HEK293 (cell line): ENCODE measurements around the gene TRAPPC2L.

ENCODE experiments used
- CTCF ChIA-PET: fragments of 350-600 bp; formaldehyde crosslinking; extraction: SDS; loops from one replicate; lab custom pipeline; 2021; ENCODE audit warnings: antibody characterized with exemption; lab: Yijun Ruan, JAX
- POLR2A ChIA-PET: fragments of 300-600 bp; formaldehyde crosslinking; extraction: SDS; loops from one replicate; lab custom pipeline; 2020; ENCODE audit warnings: antibody characterized with exemption, inconsistent platforms; lab: Yijun Ruan, JAX
- H3K27ac ChIP-seq: fragments of 200-500 bp; sonication (Bioruptor generic); 2 replicates; pipeline ENCODE4 v1.5.1; 2014; ENCODE audit warnings: low read depth, low read length, control low read depth, inconsistent platforms; ENCODE audit errors: extremely low read depth
- H3K36me3 ChIP-seq, 2 experiments: fragments of 200-500 bp in 1 of 2; sonication (Bioruptor generic) in 1 of 2; 1 replicate in 1 of 2; 2 replicates in 1 of 2; pipeline ENCODE4 v1.5.1; 2014 to 2017; ENCODE audit warnings: inconsistent platforms in 2 of 2, low read length in 2 of 2; ENCODE audit not compliant: control insufficient read depth in 2 of 2, insufficient read depth in 1 of 2
- H3K4me1 ChIP-seq: fragments of 200-500 bp; sonication (Bioruptor generic); 2 replicates; pipeline ENCODE4 v1.5.1; 2014; ENCODE audit warnings: mild to moderate bottlenecking, low read length, inconsistent platforms; ENCODE audit not compliant: control insufficient read depth, insufficient read depth
- H3K4me3 ChIP-seq: 2 replicates; pipeline ENCODE4 v1.5.1; 2011; ENCODE audit warnings: low read depth, mild to moderate bottlenecking, control low read depth, low read length, moderate library complexity
- H3K9me3 ChIP-seq: fragments of 200-500 bp; sonication (Bioruptor generic); 2 replicates; pipeline ENCODE4 v1.5.1; 2014; ENCODE audit warnings: low read depth, low read length, inconsistent platforms; ENCODE audit not compliant: control insufficient read depth, insufficient read depth
- KLF9 ChIP-seq: fragments of 450-650 bp; formaldehyde crosslinking; IDR thresholded peaks from 2 replicates; pipeline ENCODE4 v1.5.1; 2016; ENCODE audit warnings: missing biosample characterization, missing genetic modification characterization, low read depth
- MEIS1 ChIP-seq: sonication (generic); formaldehyde crosslinking; IDR thresholded peaks from 2 replicates; pipeline ENCODE4 v1.8.1; 2022; ENCODE audit warnings: missing genetic modification reagents, mild to moderate bottlenecking, borderline replicate concordance
- SP7 ChIP-seq: fragments of 450-650 bp; formaldehyde crosslinking; IDR thresholded peaks from 2 replicates; pipeline ENCODE4 v1.5.1; 2016; ENCODE audit warnings: missing biosample characterization, missing genetic modification characterization
- ZBTB20 ChIP-seq: fragments of 450-650 bp; formaldehyde crosslinking; IDR thresholded peaks from 2 replicates; pipeline ENCODE4 v1.5.1; 2016; ENCODE audit warnings: missing biosample characterization, missing genetic modification characterization
- ZBTB48 ChIP-seq: fragments of 450-650 bp; formaldehyde crosslinking; IDR thresholded peaks from 2 replicates; pipeline ENCODE4 v1.5.1; 2016; ENCODE audit warnings: missing biosample characterization, missing genetic modification characterization
- ZFP41 ChIP-seq: fragments of 450-650 bp; formaldehyde crosslinking; IDR thresholded peaks from 2 replicates; pipeline ENCODE4 v1.5.1; 2016; ENCODE audit warnings: missing biosample characterization, missing genetic modification characterization, borderline replicate concordance
- ZIC2 ChIP-seq: fragments of 450-650 bp; formaldehyde crosslinking; IDR thresholded peaks from 2 replicates; pipeline ENCODE4 v1.5.1; 2016; ENCODE audit warnings: missing biosample characterization, missing genetic modification characterization
- ZNF23 ChIP-seq: fragments of 450-650 bp; formaldehyde crosslinking; IDR thresholded peaks from 2 replicates; pipeline ENCODE4 v1.5.1; 2016; ENCODE audit warnings: missing biosample characterization, missing genetic modification characterization, borderline replicate concordance
- ZNF248 ChIP-seq: fragments of 450-650 bp; formaldehyde crosslinking; IDR thresholded peaks from 2 replicates; pipeline ENCODE4 v1.5.1; 2017; ENCODE audit warnings: missing biosample characterization, missing genetic modification characterization
- ZNF324 ChIP-seq: fragments of 450-650 bp; formaldehyde crosslinking; IDR thresholded peaks from 2 replicates; pipeline ENCODE4 v1.5.1; 2016; ENCODE audit warnings: missing biosample characterization, missing genetic modification characterization
- ZNF394 ChIP-seq: fragments of 450-650 bp; formaldehyde crosslinking; IDR thresholded peaks from 2 replicates; pipeline ENCODE4 v1.5.1; 2016; ENCODE audit warnings: missing biosample characterization, missing genetic modification characterization, mild to moderate bottlenecking, moderate library complexity, borderline replicate concordance
- ZNF449 ChIP-seq: fragments of 450-650 bp; formaldehyde crosslinking; IDR thresholded peaks from 2 replicates; pipeline ENCODE4 v1.5.1; 2017; ENCODE audit warnings: missing biosample characterization, mild to moderate bottlenecking, missing genetic modification characterization, moderate library complexity
- ZNF473 ChIP-seq: fragments of 450-650 bp; formaldehyde crosslinking; IDR thresholded peaks from 2 replicates; pipeline ENCODE4 v1.5.1; 2017; ENCODE audit warnings: missing biosample characterization, missing genetic modification characterization
- ZNF514 ChIP-seq: fragments of 450-650 bp; formaldehyde crosslinking; IDR thresholded peaks from 2 replicates; pipeline ENCODE4 v1.5.1; 2016; ENCODE audit warnings: missing biosample characterization, missing genetic modification characterization
- ZNF639 ChIP-seq: fragments of 450-650 bp; formaldehyde crosslinking; IDR thresholded peaks from 2 replicates; pipeline ENCODE4 v1.5.1; 2016; ENCODE audit warnings: missing biosample characterization, missing genetic modification characterization
- ZNF670 ChIP-seq: fragments of 450-650 bp; formaldehyde crosslinking; IDR thresholded peaks from 2 replicates; pipeline ENCODE4 v1.5.1; 2016; ENCODE audit warnings: missing biosample characterization, missing genetic modification characterization, low read depth
- TF ChIP-seq, protein P1 (sequence below): fragments of 450-650 bp; formaldehyde crosslinking; optimal IDR thresholded peaks from 2 replicates; pipeline ENCODE3; 2016; ENCODE audit warnings: missing biosample characterization, mild to moderate bottlenecking, missing genetic modification characterization
- TF ChIP-seq, protein P2 (sequence below): fragments of 450-650 bp; formaldehyde crosslinking; IDR thresholded peaks from 2 replicates; pipeline ENCODE4 v1.5.1; 2016; ENCODE audit warnings: missing biosample characterization, missing genetic modification characterization
- TF ChIP-seq, protein P3 (sequence below): fragments of 450-650 bp; formaldehyde crosslinking; IDR thresholded peaks from 2 replicates; pipeline ENCODE4 v1.5.1; 2016; ENCODE audit warnings: missing biosample characterization, missing genetic modification characterization

Gene TRAPPC2L

DNA sequence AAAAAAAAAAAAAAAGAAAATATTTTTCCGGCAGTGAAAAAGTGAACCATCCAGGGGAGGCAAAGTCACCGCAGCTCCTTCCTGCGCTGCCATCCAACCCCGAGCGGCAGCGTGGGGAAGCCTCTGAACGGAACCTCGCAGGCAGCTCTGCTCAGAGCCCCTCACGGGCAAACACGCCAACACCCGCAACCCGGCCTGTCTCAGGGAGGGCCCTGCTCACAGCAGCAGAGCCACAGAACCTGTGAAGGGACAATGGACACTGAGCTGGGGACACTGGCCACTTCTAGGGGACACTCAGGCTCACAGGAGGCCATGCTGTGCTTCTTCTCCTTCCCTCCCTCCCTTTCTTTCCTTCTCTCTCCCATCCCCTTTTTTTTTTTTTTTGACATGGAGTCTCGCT, 23.8 kb upstream of the TRAPPC2L start:
- TF ChIP-seq ZNF639 (tag by site-specific recombination) (no peak), ZNF473 (tag by site-specific recombination) (no peak), ZNF449 (no peak)
- TF ChIP-seq, protein P1, sequence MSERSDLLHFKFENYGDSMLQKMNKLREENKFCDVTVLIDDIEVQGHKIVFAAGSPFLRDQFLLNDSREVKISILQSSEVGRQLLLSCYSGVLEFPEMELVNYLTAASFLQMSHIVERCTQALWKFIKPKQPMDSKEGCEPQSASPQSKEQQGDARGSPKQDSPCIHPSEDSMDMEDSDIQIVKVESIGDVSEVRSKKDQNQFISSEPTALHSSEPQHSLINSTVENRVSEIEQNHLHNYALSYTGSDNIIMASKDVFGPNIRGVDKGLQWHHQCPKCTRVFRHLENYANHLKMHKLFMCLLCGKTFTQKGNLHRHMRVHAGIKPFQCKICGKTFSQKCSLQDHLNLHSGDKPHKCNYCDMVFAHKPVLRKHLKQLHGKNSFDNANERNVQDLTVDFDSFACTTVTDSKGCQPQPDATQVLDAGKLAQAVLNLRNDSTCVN (tag by site-specific recombination), result no peak
- Histone ChIP-seq H3K27ac (no peak overlapping the region), H3K36me3 (peaks cover 0 to 3% of the 10 kb centered on the region in 2 experiments; a peak in 1 of 3 replicates), H3K4me1 (no peaks in the 10 kb centered on the region), H3K9me3 (no peaks in the 10 kb centered on the region), H3K4me3 (no peak overlapping the region)
- ChIA-PET CTCF (no interaction called here), POLR2A (no interaction called here)

DNA sequence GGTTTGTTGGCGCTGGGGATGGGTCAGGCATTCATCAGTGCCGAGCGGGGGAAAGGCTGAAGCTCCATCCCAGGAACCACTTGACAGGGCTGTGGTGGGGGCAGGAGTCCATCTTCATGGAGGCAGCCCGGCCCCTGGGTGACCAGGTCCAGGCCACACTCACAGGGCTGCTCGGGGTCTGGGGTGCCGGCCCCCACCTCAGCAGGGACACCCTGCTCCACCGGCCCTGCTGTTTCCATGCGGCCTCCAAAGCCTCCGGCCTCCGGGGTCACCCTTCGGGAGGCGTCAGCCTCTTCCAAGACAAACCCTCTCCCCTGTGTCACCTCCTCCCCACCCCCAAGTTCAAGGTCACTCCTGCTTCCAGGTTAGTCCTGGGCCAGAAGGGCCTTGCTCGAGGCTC, 22.3 kb upstream of the TRAPPC2L start:
- ChIA-PET CTCF (no interaction called here), POLR2A (no interaction called here)
- TF ChIP-seq ZNF248 (tag by site-specific recombination) (no peak), ZNF394 (tag by site-specific recombination) (no peak), ZNF514 (no peak), ZNF324 (tag by site-specific recombination) (no peak), ZNF23 (tag by site-specific recombination) (no peak), ZFP41 (tag by site-specific recombination) (no peak), MEIS1 (CRISPR knock-in tag) (no peak), ZIC2 (tag by site-specific recombination) (no peak), ZNF670 (tag by site-specific recombination) (no peak), SP7 (tag by site-specific recombination) (no peak), ZBTB48 (tag by site-specific recombination) (no peak), KLF9 (tag by site-specific recombination) (no peak), ZBTB20 (tag by site-specific recombination) (no peak)
- TF ChIP-seq, protein P2, sequence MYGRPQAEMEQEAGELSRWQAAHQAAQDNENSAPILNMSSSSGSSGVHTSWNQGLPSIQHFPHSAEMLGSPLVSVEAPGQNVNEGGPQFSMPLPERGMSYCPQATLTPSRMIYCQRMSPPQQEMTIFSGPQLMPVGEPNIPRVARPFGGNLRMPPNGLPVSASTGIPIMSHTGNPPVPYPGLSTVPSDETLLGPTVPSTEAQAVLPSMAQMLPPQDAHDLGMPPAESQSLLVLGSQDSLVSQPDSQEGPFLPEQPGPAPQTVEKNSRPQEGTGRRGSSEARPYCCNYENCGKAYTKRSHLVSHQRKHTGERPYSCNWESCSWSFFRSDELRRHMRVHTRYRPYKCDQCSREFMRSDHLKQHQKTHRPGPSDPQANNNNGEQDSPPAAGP, result no peak
- TF ChIP-seq, protein P3, sequence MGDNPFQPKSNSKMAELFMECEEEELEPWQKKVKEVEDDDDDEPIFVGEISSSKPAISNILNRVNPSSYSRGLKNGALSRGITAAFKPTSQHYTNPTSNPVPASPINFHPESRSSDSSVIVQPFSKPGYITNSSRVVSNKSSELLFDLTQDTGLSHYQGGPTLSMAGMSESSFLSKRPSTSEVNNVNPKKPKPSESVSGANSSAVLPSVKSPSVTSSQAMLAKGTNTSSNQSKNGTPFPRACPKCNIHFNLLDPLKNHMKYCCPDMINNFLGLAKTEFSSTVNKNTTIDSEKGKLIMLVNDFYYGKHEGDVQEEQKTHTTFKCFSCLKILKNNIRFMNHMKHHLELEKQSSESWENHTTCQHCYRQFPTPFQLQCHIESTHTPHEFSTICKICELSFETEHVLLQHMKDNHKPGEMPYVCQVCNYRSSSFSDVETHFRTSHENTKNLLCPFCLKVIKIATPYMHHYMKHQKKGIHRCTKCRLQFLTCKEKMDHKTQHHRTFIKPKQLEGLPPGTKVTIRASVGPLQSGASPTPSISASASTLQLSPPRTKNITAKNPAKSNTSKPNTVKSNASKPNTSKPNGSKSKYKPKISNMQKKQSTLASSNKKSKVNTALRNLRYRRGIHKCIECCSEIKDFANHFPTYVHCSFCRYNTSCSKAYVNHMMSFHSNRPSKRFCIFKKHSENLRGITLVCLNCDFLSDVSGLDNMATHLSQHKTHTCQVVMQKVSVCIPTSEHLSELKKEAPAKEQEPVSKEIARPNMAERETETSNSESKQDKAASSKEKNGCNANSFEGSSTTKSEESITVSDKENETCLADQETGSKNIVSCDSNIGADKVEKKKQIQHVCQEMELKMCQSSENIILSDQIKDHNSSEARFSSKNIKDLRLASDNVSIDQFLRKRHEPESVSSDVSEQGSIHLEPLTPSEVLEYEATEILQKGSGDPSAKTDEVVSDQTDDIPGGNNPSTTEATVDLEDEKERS, result no peak
- Histone ChIP-seq H3K27ac (no peak overlapping the region), H3K36me3 (peaks cover 0 to 12% of the 10 kb centered on the region in 2 experiments; a peak in 1 of 3 replicates), H3K4me3 (no peak overlapping the region), H3K9me3 (no peaks in the 10 kb centered on the region), H3K4me1 (no peaks in the 10 kb centered on the region)
